B cell (primary cell): ENCODE measurements around the gene CENPP. TPM values are rescaled to one million over a fixed set of nuclear protein-coding genes. Genes with fewer than 3 reads are reported as not detected.

Experiments used
- ATAC-seq: fragments of 200-7000 bp; cut with Tn5 transposase; one replicate; pipeline ENCODE4 v1.10.0; 2021; ENCODE audit warnings: low read depth, mild to moderate bottlenecking, moderate number of reproducible peaks, moderate library complexity
- CTCF ChIA-PET: fragments of 350-600 bp; sonication (Branson Sonifier 250); formaldehyde crosslinking; loops from one replicate; lab custom pipeline; 2021; ENCODE audit warnings: antibody characterized with exemption, inconsistent platforms; lab: Charles Lee
- POLR2A ChIA-PET: fragments of 350-600 bp; sonication (Branson Sonifier 250); formaldehyde crosslinking; loops from one replicate; lab custom pipeline; 2021; ENCODE audit warnings: antibody characterized with exemption; lab: Charles Lee
- DNase-seq: peaks from one replicate; pipeline ENCODE4 v3.0.0; 2013
- H2AFZ ChIP-seq: 2 replicates; pipeline ENCODE4 v1.6.1; 2012; ENCODE audit warnings: mild to moderate bottlenecking, low read depth, low read length; ENCODE audit not compliant: insufficient read depth, poor library complexity, severe bottlenecking
- H3K27ac ChIP-seq, 2 donors: 1 replicate in 1 of 2; 2 replicates in 1 of 2; pipeline ENCODE4 v1.5.1; 2012 to 2013; ENCODE audit warnings: low read length in 2 of 2, mild to moderate bottlenecking in 2 of 2, moderate library complexity in 1 of 2
- H3K27me3 ChIP-seq, 4 experiments: fragments of 200-600 bp in 1 of 4; sonication (generic) in 1 of 4; replicated peaks in 1 of 4; 1 replicate in 2 of 4; 2 replicates in 2 of 4; pipeline versions ENCODE4 v1.6.1 to v1.7.0; 2013 to 2016; ENCODE audit warnings: low read length in 3 of 4, mild to moderate bottlenecking in 2 of 4, mixed read lengths in 1 of 4, moderate library complexity in 1 of 4; ENCODE audit not compliant: insufficient read depth in 4 of 4, control insufficient read depth in 3 of 4; ENCODE audit errors: control extremely low read depth in 1 of 4
- H3K36me3 ChIP-seq, 2 experiments: replicated peaks in 1 of 2; 1 replicate in 1 of 2; 2 replicates in 1 of 2; pipeline versions ENCODE4 v1.6.1 to v1.7.1; 2013; ENCODE audit warnings: low read length in 1 of 2; ENCODE audit not compliant: insufficient read depth in 2 of 2, control insufficient read depth in 1 of 2; ENCODE audit errors: control extremely low read depth in 1 of 2, extremely low read depth in 1 of 2
- H3K4me1 ChIP-seq, 2 donors: fragments of 200-600 bp in 1 of 2; sonication (generic) in 1 of 2; 1 replicate in 1 of 2; 2 replicates in 1 of 2; pipeline versions ENCODE4 v1.5.1 to v1.6.1; 2013 to 2017; ENCODE audit warnings: low read length in 2 of 2; ENCODE audit not compliant: control insufficient read depth in 2 of 2, insufficient read depth in 2 of 2
- H3K4me2 ChIP-seq: replicated peaks from 2 replicates; pipeline ENCODE3; 2012; ENCODE audit warnings: mild to moderate bottlenecking, low read depth, low read length; ENCODE audit not compliant: poor library complexity, severe bottlenecking
- H3K4me3 ChIP-seq, 5 experiments: fragments of 200-600 bp in 1 of 5; sonication (generic) in 1 of 5; 1 replicate in 3 of 5; 2 replicates in 2 of 5; pipeline versions ENCODE4 v1.5.1 to v1.7.0; 2011 to 2016; ENCODE audit warnings: low read length in 4 of 5, mild to moderate bottlenecking in 4 of 5, low read depth in 2 of 5, control low read depth in 1 of 5, moderate library complexity in 1 of 5; ENCODE audit not compliant: insufficient read depth in 1 of 5; ENCODE audit errors: control extremely low read depth in 1 of 5, extremely low read depth in 1 of 5
- H3K79me2 ChIP-seq: fragments of 200-600 bp; sonication (generic); one replicate; pipeline ENCODE4 v1.6.0; 2016; ENCODE audit warnings: low read length; ENCODE audit not compliant: control insufficient read depth, insufficient read depth
- H3K9ac ChIP-seq: fragments of 200-600 bp; sonication (generic); 2 replicates; pipeline ENCODE4 v1.6.1; 2017; ENCODE audit warnings: mild to moderate bottlenecking, low read length, moderate library complexity
- H3K9me3 ChIP-seq, 3 donors: one replicate each; pipeline versions ENCODE4 v1.6.1 to v1.7.1; 2013; ENCODE audit warnings: low read length in 2 of 3; ENCODE audit not compliant: control insufficient read depth in 2 of 3, insufficient read depth in 1 of 3; ENCODE audit errors: control extremely low read depth in 1 of 3
- H4K20me1 ChIP-seq: 2 replicates; pipeline ENCODE4 v1.6.0; 2012; ENCODE audit warnings: mild to moderate bottlenecking, low read length; ENCODE audit not compliant: insufficient read depth, control insufficient read depth, poor library complexity, severe bottlenecking
- H3K27ac Mint-ChIP-seq: one replicate; pipeline ENCODE4 v1.8.0; 2021; ENCODE audit warnings: mixed read lengths
- H3K27me3 Mint-ChIP-seq: one replicate; pipeline ENCODE4 v1.8.0; 2021; ENCODE audit warnings: mixed read lengths
- H3K4me1 Mint-ChIP-seq: one replicate; pipeline ENCODE4 v1.8.0; 2021; ENCODE audit warnings: mixed read lengths
- H3K4me3 Mint-ChIP-seq: one replicate; pipeline ENCODE4 v1.8.0; 2021; ENCODE audit warnings: mixed read lengths
- H3K9me3 Mint-ChIP-seq: one replicate; pipeline ENCODE4 v1.8.0; 2022; ENCODE audit warnings: mixed read lengths; ENCODE audit not compliant: insufficient read depth
- CTCF ChIP-seq: fragments of 200-600 bp; IDR thresholded peaks from one replicate; pipeline ENCODE4 v1.8.0; 2022; ENCODE audit warnings: antibody characterized with exemption, mild to moderate bottlenecking
- EZH2 ChIP-seq: IDR thresholded peaks from 2 replicates; pipeline ENCODE4 v1.6.1; 2012; ENCODE audit warnings: borderline replicate concordance, low read depth, mild to moderate bottlenecking, moderate library complexity, low read length; ENCODE audit not compliant: insufficient read depth, poor library complexity, severe bottlenecking
- WGBS: methylation state at CpG from one replicate; pipeline ENCODE4 v1.1.5; 2013; ENCODE audit warnings: missing lambda C conversion rate; ENCODE audit not compliant: insufficient coverage; 5-methylcytosine and 5-hydroxymethylcytosine counted together
- intact Hi-C: fragments of 100-400 bp; cut with micrococcal nuclease; formaldehyde crosslinking; loops from one replicate; pipeline ENCODE4 v1.10.0; 2022
- polyA plus RNA-seq: library from polyadenylated mRNA; depleted of rRNA; stranded (reverse); fragments of >200 nt; gene quantifications from 2 replicates; pipeline ENCODE4 v1.2.3, GENCODE V29; 2012
- total RNA-seq, 2 donors: library from RNA; stranded (reverse); fragments of 120-200 nt in 1 of 2; gene quantifications; 1 replicate in 1 of 2; 2 replicates in 1 of 2; pipeline versions ENCODE4 v1.2.3 to v1.2.4, GENCODE V29; 2013 to 2022

Gene CENPP
- total and polyA plus RNA-seq, 2 donors (not counting 1 experiment from before 2014, with no cell fraction given) = 1.4 to 6.2 TPM

- H3K79me2 ChIP-seq = no peaks in the 10 kb centered on the region
- no peak overlapping the region for H2AFZ ChIP-seq
- CTCF ChIA-PET = no interaction called here
- POLR2A ChIA-PET = no interaction called here
- no peak overlapping the region for H3K27ac Mint-ChIP-seq
- no CpG with 5 or more reads among the region's 4 CpGs for WGBS
- H3K27ac ChIP-seq = no peak overlapping the region
- intact Hi-C loops = no loop called here
- no peaks in the 10 kb centered on the region for H3K27me3 Mint-ChIP-seq
- no peak overlapping the region for H3K4me2 ChIP-seq
- no peaks in the 10 kb centered on the region for H3K9me3 Mint-ChIP-seq
- TF ChIP-seq CTCF (no peak), EZH2 (no peak)
- no peaks in the 10 kb centered on the region for H3K4me1 Mint-ChIP-seq
- no peak for DNase-seq
- no peaks in the 10 kb centered on the region for H3K36me3 ChIP-seq
- no peak overlapping the region for H3K9ac ChIP-seq
- H3K27me3 ChIP-seq = no peaks in the 10 kb centered on the region
- no peaks in the 10 kb centered on the region for H3K4me1 ChIP-seq
- H3K4me3 Mint-ChIP-seq = no peak overlapping the region
- ATAC-seq = no peak
- H4K20me1 ChIP-seq = no peaks in the 10 kb centered on the region
- H3K4me3 ChIP-seq = no peak overlapping the region
- no peaks in the 10 kb centered on the region for H3K9me3 ChIP-seq
Measured at GRCh38 chr9:92385953-92386352, 60.2 kb downstream of the CENPP start.

- ATAC-seq = no peak
- POLR2A ChIA-PET = no interaction called here
- H3K4me1 ChIP-seq = no peaks in the 10 kb centered on the region
- H3K9me3 Mint-ChIP-seq = no peaks in the 10 kb centered on the region
- H3K27ac ChIP-seq = no peak overlapping the region
- no peak overlapping the region for H2AFZ ChIP-seq
- no peak overlapping the region for H3K9ac ChIP-seq
- H3K27me3 Mint-ChIP-seq = no peaks in the 10 kb centered on the region
- H3K79me2 ChIP-seq = no peaks in the 10 kb centered on the region
- no peaks in the 10 kb centered on the region for H3K4me1 Mint-ChIP-seq
- H3K4me3 ChIP-seq = no peak overlapping the region
- no peaks in the 10 kb centered on the region for H3K27me3 ChIP-seq
- no peaks in the 10 kb centered on the region for H4K20me1 ChIP-seq
- WGBS = no CpG with 5 or more reads among the region's 2 CpGs
- no peak overlapping the region for H3K4me3 Mint-ChIP-seq
- intact Hi-C loops = no loop called here
- CTCF ChIA-PET = no interaction called here
- H3K9me3 ChIP-seq = no peaks in the 10 kb centered on the region
- no peak overlapping the region for H3K4me2 ChIP-seq
- H3K36me3 ChIP-seq = no peaks in the 10 kb centered on the region
- no peak overlapping the region for H3K27ac Mint-ChIP-seq
- TF ChIP-seq CTCF (no peak), EZH2 (no peak)
- DNase-seq = no peak
Measured at GRCh38 chr9:92392690-92393089, 66.9 kb downstream of the CENPP start.
